Measurements from ENCODE around the gene KPNB1.

Gene KPNB1

GRCh38 chr17:47615766-47616424 is 33.8 kb upstream of the KPNB1 start:
- TF ChIP-seq, protein P1, sequence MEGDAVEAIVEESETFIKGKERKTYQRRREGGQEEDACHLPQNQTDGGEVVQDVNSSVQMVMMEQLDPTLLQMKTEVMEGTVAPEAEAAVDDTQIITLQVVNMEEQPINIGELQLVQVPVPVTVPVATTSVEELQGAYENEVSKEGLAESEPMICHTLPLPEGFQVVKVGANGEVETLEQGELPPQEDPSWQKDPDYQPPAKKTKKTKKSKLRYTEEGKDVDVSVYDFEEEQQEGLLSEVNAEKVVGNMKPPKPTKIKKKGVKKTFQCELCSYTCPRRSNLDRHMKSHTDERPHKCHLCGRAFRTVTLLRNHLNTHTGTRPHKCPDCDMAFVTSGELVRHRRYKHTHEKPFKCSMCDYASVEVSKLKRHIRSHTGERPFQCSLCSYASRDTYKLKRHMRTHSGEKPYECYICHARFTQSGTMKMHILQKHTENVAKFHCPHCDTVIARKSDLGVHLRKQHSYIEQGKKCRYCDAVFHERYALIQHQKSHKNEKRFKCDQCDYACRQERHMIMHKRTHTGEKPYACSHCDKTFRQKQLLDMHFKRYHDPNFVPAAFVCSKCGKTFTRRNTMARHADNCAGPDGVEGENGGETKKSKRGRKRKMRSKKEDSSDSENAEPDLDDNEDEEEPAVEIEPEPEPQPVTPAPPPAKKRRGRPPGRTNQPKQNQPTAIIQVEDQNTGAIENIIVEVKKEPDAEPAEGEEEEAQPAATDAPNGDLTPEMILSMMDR (IDR thresholded peaks at IDR 0.05; ENCODE audit: extremely low read depth, insufficient read depth, missing control alignments) = peak; percentile 60
- in situ Hi-C loops (cut with MboI; ENCODE audit: low pct_unique_long_range_greater_than_20kb, low sequenced_read_pairs, unreplicated experiment) = loop anchor here (10.0 kb wide), 1 partner anchor 111 kb away; no protein-coding TSS in a partner anchor
- peak; percentile 44 for DNase-seq (ENCODE audit: low spot score)

- in situ Hi-C loops (cut with MboI; ENCODE audit: low pct_unique_long_range_greater_than_20kb, low sequenced_read_pairs, unreplicated experiment) = loop anchor here (10.0 kb wide), 1 partner anchor 114 kb away; no protein-coding TSS in a partner anchor
- TF ChIP-seq, protein P1 (IDR thresholded peaks at IDR 0.05; ENCODE audit: extremely low read depth, insufficient read depth, missing control alignments) = peak; percentile 8
- no peak for DNase-seq (ENCODE audit: low spot score)
Measured at GRCh38 chr17:47618410-47618809, 31.3 kb upstream of the KPNB1 start.

DNA sequence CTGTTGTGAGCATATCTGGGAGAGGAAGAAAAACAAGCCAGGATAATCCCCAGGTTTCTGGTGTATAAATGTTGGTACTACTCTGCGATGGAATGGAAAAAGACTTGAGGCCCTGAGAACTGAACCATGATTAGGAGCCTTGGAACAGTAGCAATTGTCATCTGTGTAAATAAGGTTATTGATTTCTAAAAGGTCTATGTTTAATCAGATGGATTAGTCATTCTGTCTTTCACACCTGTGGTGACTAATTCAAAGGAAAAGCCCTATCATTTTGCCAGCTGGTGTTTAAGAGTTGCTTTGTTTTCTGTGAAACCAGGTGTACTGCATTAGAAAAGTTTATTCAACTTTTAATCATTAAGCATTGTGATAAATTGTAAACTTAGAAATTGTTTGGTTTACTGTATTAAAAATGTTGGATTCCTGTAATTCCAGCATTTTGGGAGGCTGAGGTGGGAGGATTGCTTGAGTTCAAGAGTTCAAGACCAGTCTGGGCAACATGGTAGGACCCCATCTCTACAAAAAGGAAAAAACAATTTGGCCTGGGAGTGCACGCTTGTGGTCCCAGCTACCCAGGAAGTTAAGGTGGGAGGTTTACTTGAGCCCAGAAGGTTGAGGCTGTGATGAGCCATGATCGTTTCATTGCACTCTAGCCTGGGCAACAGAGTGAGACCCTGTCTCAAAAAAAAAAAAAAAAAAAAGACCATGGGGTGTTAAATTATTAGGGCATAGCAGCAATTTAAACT is 29.0 kb upstream of the KPNB1 start:
- no peak for DNase-seq (ENCODE audit: low spot score)
- in situ Hi-C loops (cut with MboI; ENCODE audit: low pct_unique_long_range_greater_than_20kb, low sequenced_read_pairs, unreplicated experiment) = no loop called here
- TF ChIP-seq, protein P1 (IDR thresholded peaks at IDR 0.05; ENCODE audit: extremely low read depth, insufficient read depth, missing control alignments) = no peak

- in situ Hi-C loops (cut with MboI; ENCODE audit: low pct_unique_long_range_greater_than_20kb, low sequenced_read_pairs, unreplicated experiment) = no loop called here
- no peak for DNase-seq (ENCODE audit: low spot score)
- TF ChIP-seq, protein P1 (IDR thresholded peaks at IDR 0.05; ENCODE audit: extremely low read depth, insufficient read depth, missing control alignments) = no peak
Measured at GRCh38 chr17:47621293-47622179, 28.2 kb upstream of the KPNB1 start.

DNA sequence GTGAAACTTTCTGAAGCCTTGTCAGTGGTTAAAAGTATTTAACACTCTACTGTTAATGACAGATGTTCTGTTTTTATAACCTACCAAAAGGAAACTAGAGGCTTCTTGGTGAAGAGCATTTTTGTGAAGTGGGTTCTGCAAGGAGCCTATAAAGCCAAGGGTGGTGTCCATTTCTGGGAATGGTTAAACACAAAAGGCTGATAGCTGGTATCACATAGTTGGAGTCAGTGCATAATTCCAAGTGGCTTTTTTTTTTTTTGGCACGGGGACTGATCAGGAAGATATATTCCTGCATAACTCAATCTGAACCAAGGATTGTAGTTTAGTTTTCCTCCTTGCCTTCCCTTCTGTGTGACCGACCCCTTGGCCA is 27.6 kb upstream of the KPNB1 start:
- in situ Hi-C loops (cut with MboI; ENCODE audit: low pct_unique_long_range_greater_than_20kb, low sequenced_read_pairs, unreplicated experiment) = no loop called here
- no peak for DNase-seq (ENCODE audit: low spot score)
- TF ChIP-seq, protein P1 (IDR thresholded peaks at IDR 0.05; ENCODE audit: extremely low read depth, insufficient read depth, missing control alignments) = no peak

- TF ChIP-seq, protein P1 (IDR thresholded peaks at IDR 0.05; ENCODE audit: extremely low read depth, insufficient read depth, missing control alignments) = no peak
- no peak for DNase-seq (ENCODE audit: low spot score)
- in situ Hi-C loops (cut with MboI; ENCODE audit: low pct_unique_long_range_greater_than_20kb, low sequenced_read_pairs, unreplicated experiment) = no loop called here
Measured at GRCh38 chr17:47624727-47625068, 25.0 kb upstream of the KPNB1 start.

Measured in GM13977 (cell line).